NCI-H2029 (cell line): ENCODE results near the gene SNCAIP.
"Not testable (repeated sequence)": the region's sequence is repeated elsewhere in the genome, so short reads cannot be mapped to it uniquely, and the experiment has no call there.

Experiments
- DNase-seq: peaks from one replicate; lab custom pipeline; 2025; lab: John Stamatoyannopoulos, UW

SNCAIP gene

GRCh38 chr5:122358372-122358979 is 46.4 kb downstream of the SNCAIP start:
- no peak for DNase-seq

- no peak for DNase-seq
Observed at GRCh38 chr5:122362361-122362760, 50.3 kb downstream of the SNCAIP start.

- DNase-seq: no peak
Observed at GRCh38 chr5:122363623-122364022, 51.6 kb downstream of the SNCAIP start.

GRCh38 chr5:122366501-122366900 is 54.5 kb downstream of the SNCAIP start:
- DNase-seq: no peak

- DNase-seq: no peak
Observed at GRCh38 chr5:122367456-122367855, 55.4 kb downstream of the SNCAIP start.

GRCh38 chr5:122368510-122369251 is 56.6 kb downstream of the SNCAIP start:
- DNase-seq: no peak

- DNase-seq: no peak
Observed at GRCh38 chr5:122369253-122369815, 57.3 kb downstream of the SNCAIP start.

GRCh38 chr5:122371511-122372151 is 59.6 kb downstream of the SNCAIP start:
- no peak for DNase-seq

- DNase-seq: no peak
Observed at GRCh38 chr5:122374110-122374509, 62.1 kb downstream of the SNCAIP start.

- no peak for DNase-seq
Observed at GRCh38 chr5:122375801-122376200, 63.8 kb downstream of the SNCAIP start.

- no peak for DNase-seq
Observed at GRCh38 chr5:122376250-122376649, 64.2 kb downstream of the SNCAIP start.

GRCh38 chr5:122377026-122377425 is 65.0 kb downstream of the SNCAIP start:
- no peak for DNase-seq

- not testable (repeated sequence) for DNase-seq
Observed at GRCh38 chr5:122382938-122383337, 70.9 kb downstream of the SNCAIP start.

- no peak for DNase-seq
Observed at GRCh38 chr5:122384739-122385235, 72.8 kb downstream of the SNCAIP start.

GRCh38 chr5:122385286-122385685 is 73.2 kb downstream of the SNCAIP start:
- no peak for DNase-seq

- no peak for DNase-seq
Observed at GRCh38 chr5:122385808-122386207, 73.8 kb downstream of the SNCAIP start.

GRCh38 chr5:122390154-122390553 is 78.1 kb downstream of the SNCAIP start:
- no peak for DNase-seq

GRCh38 chr5:122390694-122391093 is 78.7 kb downstream of the SNCAIP start:
- DNase-seq: no peak

- DNase-seq: no peak
Observed at GRCh38 chr5:122391621-122392020, 79.6 kb downstream of the SNCAIP start.

- DNase-seq: no peak
Observed at GRCh38 chr5:122392224-122392623, 80.2 kb downstream of the SNCAIP start.

GRCh38 chr5:122392824-122393223 is 80.8 kb downstream of the SNCAIP start:
- peak; percentile 12 for DNase-seq

GRCh38 chr5:122394284-122394930 is 82.4 kb downstream of the SNCAIP start:
- DNase-seq: no peak
